Cardiac septum (tissue), 1 donor: ENCODE data around the gene BGLAP. TPM values are rescaled to one million over a fixed set of nuclear protein-coding genes. Genes with fewer than 3 reads are reported as not detected.

ENCODE experiments used
- DNase-seq: peaks from one replicate; pipeline ENCODE4 v3.0.0-alpha.2; 2020; ENCODE audit warnings: low spot score
- intact Hi-C: fragments of 100-400 bp; cut with DNase I; formaldehyde crosslinking; loops from one replicate; pipeline ENCODE4 v1.14.0; 2022
- total RNA-seq: library from RNA; stranded (reverse); fragmentation: NEBNext Ultra II Directional; extraction: Animal tissue kit (Norgen Biotek cat#: 25700); gene quantifications from one replicate; pipeline ENCODE4 v1.2.1, GENCODE V29; 2021
- donor health status: DM: no; HTN: no; CAD: no.

The BGLAP gene
- total RNA-seq, 1 donor from 2014 or later = 0.78 TPM

DNA sequence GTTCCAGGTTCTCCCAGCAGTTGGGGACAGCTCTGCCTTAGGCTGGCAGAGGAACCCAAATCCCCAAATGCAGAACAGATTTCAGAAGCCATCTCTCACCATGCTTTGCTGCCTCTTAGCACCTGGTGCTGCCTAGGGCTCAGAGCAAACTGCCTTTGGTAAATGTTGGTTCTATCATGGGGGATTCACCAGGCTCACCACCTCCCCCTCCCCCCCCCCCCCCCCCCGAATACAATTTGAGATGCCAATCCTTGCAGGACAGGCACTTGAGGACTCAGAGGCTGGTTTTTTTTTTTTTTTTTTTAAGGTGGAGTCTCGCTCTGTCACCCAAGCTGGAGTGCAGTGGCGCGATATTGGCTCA, 6.3 kb downstream of the BGLAP start:
- DNase-seq = no peak
- intact Hi-C loops = no loop called here

DNA sequence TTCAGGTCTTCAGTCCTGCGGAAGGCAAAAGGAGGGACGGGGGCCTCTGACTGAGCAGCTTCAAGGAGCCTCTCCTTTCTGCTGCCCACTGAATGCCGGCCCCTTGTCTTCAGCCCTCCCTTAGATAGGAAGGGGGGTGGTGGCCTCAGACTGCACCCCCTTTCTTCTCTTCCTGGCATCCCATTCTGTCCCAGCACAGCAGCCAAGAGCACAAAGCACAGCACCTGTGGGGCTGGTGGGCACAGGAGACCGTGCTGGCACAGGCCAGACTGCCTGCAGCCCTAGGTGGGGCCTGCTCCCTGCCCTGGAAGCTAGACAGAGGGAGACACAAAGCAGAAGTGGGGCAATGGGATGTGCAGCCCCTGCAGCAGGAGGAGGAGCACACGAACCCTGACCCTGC, 7.6 kb downstream of the BGLAP start:
- no peak for DNase-seq
- intact Hi-C loops = no loop called here

DNA sequence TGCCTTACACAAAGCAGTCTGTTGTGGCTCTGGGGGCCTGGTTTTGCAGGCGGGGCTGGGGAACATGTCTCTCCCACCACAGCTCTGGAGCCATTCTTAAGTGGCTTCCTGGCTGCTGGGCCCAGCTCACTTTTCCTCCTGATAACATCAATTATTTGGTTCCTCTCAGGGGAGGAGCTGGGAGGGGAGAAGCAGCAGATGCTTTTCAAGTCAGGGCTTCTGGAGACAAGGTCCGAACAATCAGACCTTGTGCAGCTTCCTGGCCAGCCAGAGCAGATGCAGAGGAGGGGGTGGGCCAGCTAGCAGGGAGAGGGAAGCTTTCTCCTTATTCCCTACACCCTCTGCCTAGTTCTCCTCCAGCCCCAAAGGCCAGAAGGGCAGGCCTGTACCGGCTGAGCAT, 9.5 kb downstream of the BGLAP start:
- DNase-seq = no peak
- intact Hi-C loops = no loop called here

DNA sequence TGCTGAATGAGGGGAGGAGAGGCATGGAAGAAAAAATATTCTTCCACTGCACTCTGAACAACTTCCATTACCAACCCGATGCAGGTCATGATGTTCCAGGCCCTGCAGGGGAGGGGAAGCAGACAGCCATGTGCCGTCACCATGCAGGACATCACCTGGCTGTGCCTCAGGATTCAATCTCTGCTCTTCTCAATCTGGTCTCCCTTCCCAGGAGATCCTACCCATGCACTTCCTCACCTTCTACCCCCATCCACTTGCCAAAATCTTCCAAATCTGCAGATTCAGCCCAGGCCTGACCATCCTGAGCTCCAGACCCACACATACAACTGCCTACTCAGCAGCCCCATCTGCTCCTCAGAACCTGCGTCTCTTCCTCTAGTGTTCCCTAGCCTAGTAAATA, 11.7 kb downstream of the BGLAP start:
- intact Hi-C loops = no loop called here
- no peak for DNase-seq

DNA sequence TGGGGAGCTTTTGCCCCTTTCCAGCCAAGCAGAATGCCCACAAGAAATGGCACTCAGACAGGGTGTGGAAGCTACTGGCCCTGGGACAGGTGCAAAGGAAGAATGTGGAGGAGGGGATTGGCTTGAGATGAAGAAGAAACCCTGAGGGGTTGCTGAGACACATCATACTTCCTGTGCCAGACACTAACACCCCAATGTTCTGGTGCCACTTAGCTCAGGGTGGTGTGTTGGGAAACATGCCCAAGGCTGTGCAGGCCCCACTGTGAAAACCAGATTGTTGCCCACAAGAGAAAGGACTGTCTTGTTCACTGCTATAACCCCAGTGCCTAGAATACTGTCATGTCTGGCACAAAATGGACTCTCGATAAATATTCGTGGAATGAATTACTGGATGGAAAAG, 15.7 kb downstream of the BGLAP start:
- intact Hi-C loops = no loop called here
- no peak for DNase-seq

DNA sequence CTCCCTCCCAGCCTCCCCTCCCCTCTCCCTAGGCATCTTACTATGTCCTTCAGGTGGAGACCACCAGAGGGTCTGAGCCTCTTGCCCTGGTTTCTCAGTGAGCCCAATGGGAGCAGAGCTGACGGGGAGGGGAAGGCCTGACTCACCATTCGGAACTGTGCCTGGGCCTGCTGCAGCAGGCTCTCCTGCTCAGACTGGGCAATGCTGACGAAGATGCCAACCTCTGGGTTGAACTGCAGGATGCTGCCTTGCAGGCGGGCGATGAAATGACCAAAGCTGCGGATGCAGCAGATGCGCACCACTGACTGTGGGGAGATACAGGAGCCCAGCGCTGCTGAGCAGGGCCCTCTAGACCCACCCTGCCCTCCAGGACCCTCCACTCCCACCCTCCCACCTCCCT, 16.9 kb downstream of the BGLAP start:
- intact Hi-C loops = no loop called here
- no peak for DNase-seq

DNA sequence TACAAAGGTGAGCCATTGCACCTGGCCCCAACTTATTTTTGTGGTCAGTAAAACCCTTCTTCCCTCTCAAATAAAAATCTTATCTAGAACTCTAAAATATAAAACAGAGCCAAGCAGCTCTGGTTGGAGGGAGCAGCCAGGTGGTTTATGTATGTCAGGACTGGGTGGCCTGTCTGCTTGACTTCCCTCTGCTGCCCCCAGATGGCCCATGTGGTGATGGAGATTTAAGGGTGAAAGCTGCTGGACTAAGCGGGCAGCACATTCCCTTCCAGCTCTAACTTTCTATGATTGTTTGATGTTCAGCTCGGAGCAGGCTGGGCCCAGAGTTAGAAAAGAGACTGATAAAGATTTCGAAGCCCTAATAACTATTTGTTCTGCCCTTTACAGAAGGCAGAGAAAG, 17.8 kb downstream of the BGLAP start:
- DNase-seq = no peak
- intact Hi-C loops = no loop called here

DNA sequence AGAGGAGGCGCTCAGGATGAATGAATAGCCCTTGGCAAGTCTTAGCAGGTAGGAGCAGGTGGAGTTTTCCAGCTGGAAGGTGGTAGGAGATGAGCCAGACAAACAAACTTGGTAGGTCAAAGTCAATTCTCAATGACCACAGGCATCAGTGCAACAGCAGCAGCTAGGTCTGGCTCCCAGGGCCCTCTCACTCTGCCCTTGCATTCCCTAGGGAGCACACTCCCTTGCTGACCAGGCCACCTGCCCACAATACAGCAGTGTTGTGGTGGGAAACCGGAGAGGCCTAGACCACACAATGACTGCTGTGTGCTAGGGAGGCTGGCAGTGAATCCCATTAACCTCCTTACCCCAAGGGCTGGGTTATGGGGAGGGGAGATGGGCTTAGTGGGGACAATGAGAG, 18.9 kb downstream of the BGLAP start:
- DNase-seq = no peak
- intact Hi-C loops = no loop called here

DNA sequence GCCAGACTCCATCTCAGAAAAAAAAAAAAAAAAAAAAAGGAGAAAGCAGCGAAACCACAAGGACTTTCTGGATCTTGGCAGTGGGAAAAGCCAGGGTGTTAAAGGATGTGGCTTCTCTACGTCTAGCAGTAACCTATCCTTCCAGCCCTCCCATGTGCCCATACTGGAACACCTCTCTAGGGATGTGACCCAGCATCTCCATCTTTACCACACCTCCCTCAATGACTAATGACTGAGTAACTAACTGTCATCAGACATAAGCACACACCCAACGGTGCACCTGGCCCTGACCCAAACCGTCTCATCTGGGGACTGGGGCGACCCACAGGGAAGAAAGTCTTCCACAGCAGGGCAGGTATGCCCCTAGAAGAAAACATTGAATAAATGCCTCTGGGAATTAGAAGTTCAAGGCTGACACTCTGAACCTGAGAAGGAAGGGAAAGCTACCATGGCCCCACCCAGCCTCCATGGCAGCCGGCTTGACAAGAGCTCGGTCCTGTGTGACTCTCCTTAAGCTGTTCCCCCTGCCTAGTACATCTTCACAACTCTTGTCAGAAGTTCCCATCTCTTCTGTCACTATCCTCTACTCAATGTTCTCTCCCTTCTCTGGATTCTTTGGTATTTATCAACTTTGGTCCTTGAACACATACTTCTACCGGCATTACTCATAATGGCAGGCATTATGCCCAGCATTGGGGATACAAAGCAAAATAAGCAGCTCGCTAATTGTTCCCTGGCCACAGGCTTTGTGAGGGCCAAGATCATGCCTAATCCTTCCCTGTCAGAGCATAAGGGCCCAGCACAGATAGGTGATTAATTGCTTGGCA, 20.7 kb downstream of the BGLAP start:
- no peak for DNase-seq
- intact Hi-C loops = no loop called here

DNA sequence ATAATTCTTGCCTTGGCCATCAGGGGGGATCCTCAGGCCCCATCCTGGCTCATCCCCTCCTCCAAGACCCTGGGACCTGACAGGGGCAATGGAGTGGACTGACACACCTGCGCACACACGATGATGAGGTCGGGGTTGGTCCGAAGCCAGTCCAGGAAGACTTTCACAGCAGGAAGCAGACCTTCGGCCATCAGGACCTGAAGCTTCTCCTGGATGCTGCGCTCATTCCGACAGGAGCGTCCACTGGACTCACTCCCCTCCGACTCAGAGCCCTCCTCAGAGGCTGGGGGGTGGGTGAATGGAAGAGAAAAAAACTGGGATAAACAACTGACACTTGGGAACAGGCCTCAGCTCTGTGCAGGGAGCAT, 21.3 kb downstream of the BGLAP start:
- DNase-seq = no peak
- intact Hi-C loops = no loop called here

DNA sequence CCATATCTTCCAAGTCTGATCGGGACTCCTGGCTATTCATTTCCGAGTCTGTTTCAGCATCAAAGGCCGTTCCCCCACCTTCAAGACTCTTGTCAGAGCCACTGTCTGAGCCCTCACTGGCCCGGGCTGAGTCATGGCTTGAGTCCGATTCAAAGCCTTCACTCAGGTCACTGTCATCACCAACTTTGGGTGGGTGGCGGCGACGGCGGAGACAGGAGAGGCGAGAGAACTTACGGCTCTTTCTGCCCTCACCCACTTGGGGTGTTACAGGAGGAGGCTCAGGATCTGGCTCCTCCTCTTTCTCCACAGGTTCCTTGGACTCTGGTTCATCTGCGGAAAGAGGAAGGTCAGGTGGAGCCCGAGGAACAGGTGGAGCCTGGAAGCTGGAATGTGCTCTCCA, 24.1 kb downstream of the BGLAP start:
- DNase-seq = no peak

DNA sequence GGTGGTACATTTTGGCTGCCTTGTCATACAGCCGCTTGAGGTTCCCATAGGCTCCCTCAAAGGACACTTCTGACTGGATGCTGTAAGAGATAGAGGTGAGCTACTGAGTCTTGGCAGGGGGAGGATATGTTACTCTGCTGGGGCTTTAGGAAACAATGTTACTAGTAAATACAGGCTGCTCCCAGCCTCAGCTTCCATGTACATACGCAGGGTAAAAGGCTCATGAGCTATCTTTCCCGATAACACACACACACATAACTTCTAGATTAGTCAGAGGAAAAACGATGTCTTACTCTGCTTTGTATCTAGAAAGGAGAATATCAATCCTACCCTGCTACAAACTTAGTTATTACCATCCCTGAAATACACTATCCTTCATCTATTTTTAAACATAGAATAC, 26.4 kb downstream of the BGLAP start:
- intact Hi-C loops = loop anchor here (5.0 kb wide), 1 partner anchor 54 kb away; no protein-coding TSS in a partner anchor

More for the DNA sequence above, 24.1 kb downstream of the BGLAP start:
- intact Hi-C loops = loop anchor here (5.0 kb wide), 1 partner anchor 56 kb away; no protein-coding TSS in a partner anchor

DNA sequence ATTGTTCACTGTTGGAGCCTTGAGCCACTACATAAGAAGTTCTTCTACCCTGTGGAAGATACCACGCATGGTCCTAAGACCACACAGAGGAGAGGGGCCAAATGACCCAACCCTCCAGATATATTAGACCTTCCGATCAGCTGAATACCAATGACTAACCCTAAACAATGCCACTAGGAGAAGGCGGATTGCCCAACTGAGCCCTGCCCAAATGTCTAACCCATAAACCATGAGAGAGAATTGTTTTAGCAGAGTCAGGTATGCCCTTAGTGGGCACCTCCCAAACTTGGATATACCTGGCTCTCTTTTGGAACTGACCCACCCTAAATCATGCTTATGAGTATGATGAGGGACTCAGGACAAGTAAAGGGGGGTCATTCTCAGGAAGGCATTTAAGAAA, 28.3 kb downstream of the BGLAP start:
- intact Hi-C loops = no loop called here
- DNase-seq = no peak

More for the DNA sequence above, 26.4 kb downstream of the BGLAP start:
- no peak for DNase-seq

DNA sequence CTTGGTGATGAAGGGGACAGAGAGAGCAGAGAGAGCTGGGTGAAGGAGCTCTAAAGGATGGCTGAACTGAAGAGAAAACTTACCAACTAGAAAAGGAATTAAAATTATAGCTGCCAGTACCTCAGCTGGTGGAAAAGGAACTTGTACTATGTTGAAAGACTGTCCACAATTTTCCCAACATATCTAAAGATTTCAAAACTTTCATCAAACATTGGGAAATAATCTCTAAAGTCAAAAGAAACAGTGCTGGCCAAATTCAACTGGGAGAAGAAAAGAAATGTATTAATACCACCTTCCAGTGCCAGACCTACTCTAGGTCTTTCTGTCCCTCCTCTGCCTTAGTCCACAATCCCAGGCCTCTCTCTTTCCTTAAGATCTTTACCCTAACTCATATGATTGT, 34.5 kb downstream of the BGLAP start:
- DNase-seq = no peak
- intact Hi-C loops = no loop called here

DNA sequence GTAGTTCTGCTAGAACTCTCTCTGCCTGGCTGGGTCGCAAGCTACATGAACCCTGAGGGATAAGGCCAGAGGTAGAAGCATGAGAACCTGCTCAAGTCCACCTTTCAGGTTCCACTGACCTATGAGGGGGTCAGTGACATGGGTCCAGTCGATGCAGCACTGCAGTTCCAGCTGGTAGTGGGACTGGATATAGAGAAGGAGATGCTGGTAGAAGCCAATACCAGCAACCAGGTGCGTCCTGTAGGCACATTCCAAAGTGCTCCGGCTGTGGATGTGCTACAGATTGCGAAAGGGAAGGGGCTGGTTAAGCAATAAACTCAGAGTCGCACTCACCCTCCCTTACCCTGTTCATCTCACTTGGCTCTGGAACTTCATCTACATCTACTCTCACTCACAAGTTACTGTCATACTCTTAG, 35.0 kb downstream of the BGLAP start:
- intact Hi-C loops = no loop called here
- no peak for DNase-seq

DNA sequence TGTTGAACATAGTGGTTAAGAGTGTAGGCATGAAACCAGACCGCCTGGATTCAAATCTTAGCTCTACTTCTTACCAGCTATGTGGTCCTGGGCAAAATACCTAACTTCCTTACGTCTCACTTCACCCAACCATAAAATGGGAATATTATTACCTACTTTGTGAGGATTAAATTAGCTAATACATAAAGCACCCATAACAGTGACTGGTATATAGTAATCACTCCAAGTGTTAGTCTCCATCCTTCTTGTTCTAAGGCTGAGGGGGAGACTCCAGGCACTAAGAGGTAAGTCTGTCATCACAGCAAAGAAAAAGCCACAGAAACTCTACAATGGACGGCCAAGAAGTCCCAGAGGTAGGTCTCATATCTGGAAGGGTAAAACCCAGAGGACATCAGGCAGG, 37.9 kb downstream of the BGLAP start:
- no peak for DNase-seq
- intact Hi-C loops = loop anchor here (5.0 kb wide), 1 partner anchor 118 kb away; no protein-coding TSS in a partner anchor

DNA sequence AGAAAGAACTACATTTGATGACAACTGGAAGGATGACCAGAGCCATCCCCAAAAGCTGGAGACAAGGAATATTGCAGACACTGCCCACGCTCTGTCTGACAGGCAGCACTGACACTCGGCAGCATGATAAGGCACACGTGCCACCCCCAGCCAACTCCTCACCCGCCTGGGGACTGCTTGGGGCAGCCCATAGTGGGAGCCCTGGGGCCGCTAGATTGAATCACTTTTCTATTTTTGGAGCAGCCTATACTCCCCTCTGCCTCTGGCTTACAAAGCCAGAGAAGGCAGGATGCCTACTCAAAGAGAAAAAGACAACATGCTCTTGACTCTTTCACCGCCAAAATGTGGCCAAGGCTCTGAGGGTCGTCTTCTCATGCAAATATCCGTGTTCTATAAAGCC, 39.3 kb downstream of the BGLAP start:
- intact Hi-C loops = loop anchor here (5.0 kb wide), 1 partner anchor 119 kb away; no protein-coding TSS in a partner anchor
- peak; percentile 88 for DNase-seq

DNA sequence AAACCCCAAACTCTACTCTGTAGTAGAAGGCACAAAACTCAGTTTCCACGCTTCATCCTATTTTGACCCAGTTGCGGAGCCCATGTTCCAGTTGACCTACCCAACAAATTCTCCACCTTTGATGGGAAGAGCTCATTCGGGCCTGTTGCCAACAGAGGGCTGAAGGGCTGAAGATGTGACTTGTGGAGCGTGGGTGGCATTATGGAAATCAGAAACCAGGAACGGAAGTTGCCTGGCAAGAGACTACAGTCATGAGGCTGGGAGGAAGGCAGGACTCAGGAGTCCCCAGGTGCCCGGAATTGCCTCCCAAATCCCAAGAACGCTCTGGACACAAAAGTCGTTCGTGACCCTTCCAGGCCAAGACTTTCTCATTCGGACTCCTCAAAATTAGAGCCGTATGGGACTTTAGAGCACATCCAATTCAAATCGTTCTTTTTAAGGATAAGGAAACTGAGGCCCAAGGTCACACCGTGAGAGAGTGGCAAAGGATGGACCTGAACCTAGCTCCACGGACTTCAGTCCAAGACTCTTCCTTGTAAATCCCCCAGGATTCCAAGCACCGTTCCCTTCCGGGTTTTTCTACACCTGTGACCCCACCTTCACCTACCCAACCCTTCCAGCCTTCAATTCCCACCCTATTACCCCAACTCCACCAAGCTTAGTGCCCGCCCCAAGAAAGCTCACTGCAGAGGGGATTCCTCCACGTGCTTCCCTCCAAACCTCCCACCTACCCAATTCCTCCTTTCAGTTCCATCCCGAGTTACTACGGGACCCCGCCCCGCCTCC, 39.9 kb downstream of the BGLAP start:
- DNase-seq = no peak
- intact Hi-C loops = loop anchor here (5.0 kb wide), 1 partner anchor 120 kb away; no protein-coding TSS in a partner anchor

DNA sequence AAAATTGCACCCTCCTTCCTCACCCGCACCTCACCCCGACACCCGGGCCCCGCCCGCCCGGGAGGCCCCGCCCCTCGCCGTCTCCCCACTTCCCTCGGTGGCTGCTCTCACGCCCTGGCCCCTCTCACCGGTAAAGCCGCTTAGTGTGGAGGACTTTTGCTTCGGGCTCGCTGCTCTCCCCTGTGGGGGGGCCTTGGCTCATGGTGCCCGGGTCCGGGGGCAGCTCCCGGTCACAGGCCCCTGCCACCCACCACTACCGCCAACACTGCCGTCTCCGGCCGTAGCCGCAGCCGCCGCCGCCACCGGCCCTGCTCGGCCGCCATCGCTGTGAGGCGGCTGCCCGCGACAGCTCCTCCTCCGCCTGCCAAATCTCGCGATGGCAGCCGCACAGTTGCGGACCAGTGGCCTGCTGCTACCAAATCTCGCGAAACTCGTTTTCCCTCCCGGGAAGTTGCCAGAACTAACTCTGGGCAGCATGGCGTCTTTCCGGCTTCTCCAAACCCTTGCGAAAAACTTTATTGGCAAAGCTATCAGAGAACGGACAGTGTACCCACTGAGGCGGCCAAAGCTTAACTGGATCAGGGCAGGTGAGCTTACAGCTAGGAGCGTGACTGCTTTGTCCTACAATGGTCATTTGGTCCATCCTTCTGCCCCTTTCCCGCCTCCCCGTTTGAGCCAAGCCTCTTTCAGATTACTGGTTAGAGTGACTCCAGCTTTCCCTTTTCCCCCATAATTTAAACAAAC, 40.7 kb downstream of the BGLAP start, which contains the start of gene SMG5:
SMG5 (minus strand) TSS at position 347 of the 744 bp plus-strand sequence; CDS start at position 202, 145 bp downstream.
- intact Hi-C loops = loop anchor here (5.0 kb wide), 1 partner anchor 120 kb away; no protein-coding TSS in a partner anchor
- DNase-seq = peak; percentile 98

DNA sequence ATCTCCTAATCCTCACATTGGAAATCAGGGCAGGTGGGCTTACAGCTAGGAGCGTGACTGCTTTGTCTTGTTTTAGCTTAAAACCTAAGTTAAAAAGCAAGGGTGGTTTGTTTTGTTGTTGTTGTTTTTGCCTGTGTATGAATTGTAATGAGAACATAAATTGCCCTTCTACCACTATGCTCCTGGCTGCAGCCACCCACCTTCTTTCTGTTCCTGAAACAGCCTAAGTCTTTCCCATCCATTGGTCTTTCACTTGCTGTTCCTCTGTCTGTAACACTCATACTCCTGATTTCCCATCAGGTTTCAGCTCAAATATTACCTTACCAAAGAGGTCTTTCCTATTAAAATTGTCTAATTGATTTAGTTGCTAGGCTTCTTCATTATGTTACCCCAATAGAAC, 41.5 kb downstream of the BGLAP start:
- intact Hi-C loops = loop anchor here (5.0 kb wide), 1 partner anchor 121 kb away; no protein-coding TSS in a partner anchor
- no peak for DNase-seq
